ENCODE data around the gene RNF168. TPM values are rescaled to one million over a fixed set of nuclear protein-coding genes. Genes with fewer than 3 reads are reported as not detected.

The RNF168 gene
- total and polyA plus RNA-seq, 4 donors = 7.2 to 25.7 (median 13.0) TPM

GRCh38 chr3:196501316-196502044 lies 2.1 kb downstream of the RNF168 start:
- ATAC-seq (ENCODE audit: insufficient read depth, low FRiP score) (no peak), DNase-seq (peak in 1 of 3 donors; percentile 18)
- Histone ChIP-seq H3K27ac (ENCODE audit: low read depth in 1 of 2, low read length in 1 of 2) (peak overlapping the region; percentile 47 to 75), H3K27me3 (ENCODE audit: control insufficient read depth in 3 of 3, insufficient read depth in 3 of 3, low read length in 2 of 3) (no peaks in the 10 kb centered on the region), H3K9ac (ENCODE audit: insufficient read depth in 1 of 2, low read length in 2 of 2) (peak overlapping the region in 1 of 2 donors; percentile 65), H3K4me1 (ENCODE audit: control insufficient read depth in 5 of 5, insufficient read depth in 5 of 5, low read length in 5 of 5) (peaks cover 0 to 15% (median 5%) of the 10 kb centered on the region in 5 donors), H3K9me3 (ENCODE audit: control insufficient read depth in 4 of 4, insufficient read depth in 3 of 4, low read length in 3 of 4) (peaks cover 0 to 2% (median under 1%) of the 10 kb centered on the region in 4 donors), H3K4me3 (peak overlapping the region; percentile 62), H3K36me3 (ENCODE audit: control insufficient read depth in 4 of 4, insufficient read depth in 4 of 4, low read length in 4 of 4) (peaks cover 0 to 6% (median 5%) of the 10 kb centered on the region in 4 donors)
- 4 to 7% methylated on average over 14 of the region's 14 CpGs for WGBS, 2 donors
- TF ChIP-seq CTCF (IDR thresholded peaks at IDR 0.05; ENCODE audit: control extremely low read depth, extremely low read depth) = no peak

GRCh38 chr3:196499807-196500524 lies 3.6 kb downstream of the RNF168 start:
- Histone ChIP-seq H3K27me3 (ENCODE audit: control insufficient read depth in 3 of 3, insufficient read depth in 3 of 3, low read length in 2 of 3) (no peaks in the 10 kb centered on the region), H3K9ac (ENCODE audit: insufficient read depth in 1 of 2, low read length in 2 of 2) (peak overlapping the region in 1 of 2 donors; percentile 56), H3K4me1 (ENCODE audit: control insufficient read depth in 5 of 5, insufficient read depth in 5 of 5, low read length in 5 of 5) (peaks cover 0 to 16% (median 5%) of the 10 kb centered on the region in 5 donors), H3K27ac (ENCODE audit: low read depth in 1 of 2, low read length in 1 of 2) (peak overlapping the region; percentile 45 to 77), H3K4me3 (peak overlapping the region; percentile 44), H3K36me3 (ENCODE audit: control insufficient read depth in 4 of 4, insufficient read depth in 4 of 4, low read length in 4 of 4) (peaks cover 0 to 10% (median 7%) of the 10 kb centered on the region in 4 donors), H3K9me3 (ENCODE audit: control insufficient read depth in 4 of 4, insufficient read depth in 3 of 4, low read length in 3 of 4) (no peaks in the 10 kb centered on the region)
- ATAC-seq (ENCODE audit: insufficient read depth, low FRiP score) (no peak), DNase-seq (no peak)
- no peak for TF ChIP-seq CTCF (IDR thresholded peaks at IDR 0.05; ENCODE audit: control extremely low read depth, extremely low read depth)
- WGBS, 2 donors = 71 to 78% methylated on average over 11 of the region's 11 CpGs

GRCh38 chr3:196499061-196499460 lies 4.5 kb downstream of the RNF168 start:
- H3K27ac ChIP-seq (ENCODE audit: low read depth in 1 of 2, low read length in 1 of 2) = peak overlapping the region in 1 of 2 donors; percentile 49
- H3K9ac ChIP-seq (ENCODE audit: insufficient read depth in 1 of 2, low read length in 2 of 2) = no peak overlapping the region
- TF ChIP-seq CTCF (IDR thresholded peaks at IDR 0.05; ENCODE audit: control extremely low read depth, extremely low read depth) = no peak
- H3K4me1 ChIP-seq (ENCODE audit: control insufficient read depth in 5 of 5, insufficient read depth in 5 of 5, low read length in 5 of 5) = peaks cover 0 to 16% (median 5%) of the 10 kb centered on the region in 5 donors
- H3K27me3 ChIP-seq (ENCODE audit: control insufficient read depth in 3 of 3, insufficient read depth in 3 of 3, low read length in 2 of 3) = no peaks in the 10 kb centered on the region
- DNase-seq (no peak), ATAC-seq (ENCODE audit: insufficient read depth, low FRiP score) (no peak)
- 88 to 93% methylated on average over 5 of the region's 5 CpGs for WGBS, 2 donors
- no peak overlapping the region for H3K4me3 ChIP-seq
- H3K36me3 ChIP-seq (ENCODE audit: control insufficient read depth in 4 of 4, insufficient read depth in 4 of 4, low read length in 4 of 4) = peaks cover 0 to 10% (median 8%) of the 10 kb centered on the region in 4 donors
- no peaks in the 10 kb centered on the region for H3K9me3 ChIP-seq (ENCODE audit: control insufficient read depth in 4 of 4, insufficient read depth in 3 of 4, low read length in 3 of 4)

Data from lung (tissue), 12 donors.